H1 (cell line): ENCODE measurements around the gene CEACAM21.

Experiments
- POLR2A ChIP-seq, 2 experiments: IDR thresholded peaks; 1 replicate in 1 of 2; 2 replicates in 1 of 2; pipeline ENCODE4 v1.6.1; 2011; ENCODE audit warnings: low read depth in 2 of 2, low read length in 2 of 2, mild to moderate bottlenecking in 2 of 2; ENCODE audit errors: control extremely low read depth in 1 of 2
- SP2 ChIP-seq: IDR thresholded peaks from 2 replicates; pipeline ENCODE4 v1.6.1; 2012; ENCODE audit warnings: mild to moderate bottlenecking, low read length, inconsistent platforms
- TCF12 ChIP-seq: IDR thresholded peaks from 2 replicates; pipeline ENCODE4 v1.6.1; 2011; ENCODE audit warnings: low read depth, mild to moderate bottlenecking, low read length

- TF ChIP-seq SP2 (no peak), TCF12 (no peak), POLR2A (IDR thresholded peaks at IDR 0.05; ENCODE audit: control extremely low read depth in 1 of 2, low read depth in 2 of 2, low read length in 2 of 2) (no peak)
Observed at GRCh38 chr19:41566001-41566400, 10.0 kb upstream of the CEACAM21 start.
